ENCODE results near the gene ZNF280D.
"Not testable (repeated sequence)": the region's sequence is repeated elsewhere in the genome, so short reads cannot be mapped to it uniquely, and the experiment has no call there.

ZNF280D gene

GRCh38 chr15:56716334-56716733 is 17.0 kb downstream of the ZNF280D start:
- DNase-seq, result no peak

GRCh38 chr15:56715220-56715619 is 18.1 kb downstream of the ZNF280D start:
- DNase-seq, result no peak

DNA sequence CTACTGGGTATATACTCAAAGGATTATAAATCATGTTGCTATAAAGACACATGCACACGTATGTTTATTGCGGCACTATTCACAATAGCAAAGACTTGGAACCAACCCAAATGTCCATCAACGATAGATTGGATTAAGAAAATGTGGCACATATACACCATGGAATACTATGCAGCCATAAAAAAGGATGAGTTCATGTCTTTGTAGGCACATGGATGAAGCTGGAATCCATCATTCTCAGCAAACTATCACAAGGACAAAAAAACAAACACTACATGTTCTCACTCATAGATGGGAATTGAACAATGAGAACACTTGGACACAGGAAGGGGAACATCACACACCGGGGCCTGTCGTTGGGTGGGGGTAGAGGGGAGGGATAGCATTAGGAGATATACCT is 23.8 kb downstream of the ZNF280D start:
- DNase-seq, result not testable (repeated sequence)

- no peak for DNase-seq
Observed at GRCh38 chr15:56699743-56700142, 33.6 kb downstream of the ZNF280D start.

- DNase-seq, result no peak
Observed at GRCh38 chr15:56698270-56698669, 35.0 kb downstream of the ZNF280D start.

- DNase-seq, result no peak
Observed at GRCh38 chr15:56693761-56694160, 39.5 kb downstream of the ZNF280D start.

- DNase-seq, result no peak
Observed at GRCh38 chr15:56690733-56691132, 42.6 kb downstream of the ZNF280D start.

- peak in 2 of 14 donors; percentile 7 to 29 for DNase-seq
Observed at GRCh38 chr15:56683908-56684307, 49.4 kb downstream of the ZNF280D start.

GRCh38 chr15:56681113-56681512 is 52.2 kb downstream of the ZNF280D start:
- no peak for DNase-seq

- DNase-seq, result no peak
Observed at GRCh38 chr15:56679225-56679624, 54.1 kb downstream of the ZNF280D start.

DNA sequence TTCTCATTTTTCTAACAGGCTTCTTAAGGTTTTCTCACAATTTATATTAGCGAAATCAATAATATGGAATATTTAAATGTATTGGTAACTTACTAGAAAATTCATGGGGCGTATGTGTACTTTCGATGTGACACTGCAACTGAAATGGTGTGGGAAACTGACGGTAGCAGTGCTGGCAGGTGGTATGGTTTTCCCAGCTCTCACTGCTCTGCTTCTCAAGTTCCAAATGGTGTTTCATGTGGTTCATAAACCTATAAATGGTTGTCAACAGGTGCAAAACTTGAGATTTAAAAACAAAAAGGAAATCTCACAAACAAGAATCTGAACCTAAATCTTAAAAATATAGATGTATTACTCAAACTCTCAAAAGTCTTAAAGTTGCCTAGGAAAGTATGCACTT is 54.7 kb downstream of the ZNF280D start:
- DNase-seq, result no peak

DNA sequence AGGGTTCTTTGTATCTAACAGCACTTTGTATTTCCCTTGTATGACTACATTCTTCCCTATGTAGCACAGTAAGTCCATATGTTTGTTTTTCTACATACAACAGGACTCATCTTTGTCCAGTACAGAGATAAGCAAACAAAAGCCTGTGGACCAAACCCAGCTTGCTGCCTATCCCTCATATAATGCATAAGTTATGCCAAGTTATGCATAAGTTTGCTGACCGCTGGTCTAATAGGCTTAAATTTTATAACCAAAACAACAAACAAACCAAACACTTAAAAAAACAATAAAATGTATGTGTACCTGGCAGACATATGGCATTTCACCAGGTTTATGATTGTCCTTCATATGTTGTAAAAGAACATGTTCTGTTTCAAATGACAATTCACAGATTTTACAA is 56.0 kb downstream of the ZNF280D start:
- no peak for DNase-seq

DNA sequence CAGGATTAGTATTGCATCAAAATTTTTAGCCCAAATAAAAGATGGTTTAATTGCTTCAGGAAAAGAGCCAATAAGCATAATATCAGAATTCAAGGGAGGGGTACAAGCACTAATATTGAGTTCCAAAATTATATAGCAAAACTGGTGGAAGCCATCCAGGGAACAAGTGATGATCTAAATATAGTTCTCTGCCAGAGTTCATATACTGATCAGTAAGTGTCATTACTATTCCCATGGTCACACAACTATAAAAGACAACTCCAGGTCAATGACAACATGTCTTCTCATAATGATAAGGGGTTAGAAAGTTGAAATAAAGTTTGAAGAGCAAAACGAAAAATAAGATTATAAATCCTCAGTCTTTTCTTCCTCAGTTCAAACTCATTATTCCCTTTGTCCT is 57.4 kb downstream of the ZNF280D start:
- DNase-seq, result no peak

- DNase-seq, result no peak
Observed at GRCh38 chr15:56674857-56675256, 58.5 kb downstream of the ZNF280D start.

- no peak for DNase-seq
Observed at GRCh38 chr15:56672721-56673120, 60.6 kb downstream of the ZNF280D start.

DNA sequence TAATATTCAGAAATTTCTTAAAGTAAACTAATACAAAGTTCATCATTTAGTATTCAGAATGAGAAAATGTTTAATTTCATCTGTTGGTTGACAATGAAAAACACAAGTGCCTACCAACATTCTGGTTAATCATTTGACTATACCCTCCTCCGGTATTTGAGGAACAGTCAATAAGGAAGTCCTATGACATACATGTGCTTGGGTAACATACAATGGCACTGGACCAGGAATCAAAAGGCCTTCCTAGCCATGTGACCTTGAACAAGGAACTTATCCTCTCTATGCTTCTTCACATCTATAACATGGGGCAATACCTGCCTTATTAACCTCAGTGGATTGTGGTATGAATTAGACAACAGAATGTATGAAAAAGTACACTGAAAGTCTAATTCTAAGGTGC is 65.8 kb downstream of the ZNF280D start:
- DNase-seq, result no peak

DNA sequence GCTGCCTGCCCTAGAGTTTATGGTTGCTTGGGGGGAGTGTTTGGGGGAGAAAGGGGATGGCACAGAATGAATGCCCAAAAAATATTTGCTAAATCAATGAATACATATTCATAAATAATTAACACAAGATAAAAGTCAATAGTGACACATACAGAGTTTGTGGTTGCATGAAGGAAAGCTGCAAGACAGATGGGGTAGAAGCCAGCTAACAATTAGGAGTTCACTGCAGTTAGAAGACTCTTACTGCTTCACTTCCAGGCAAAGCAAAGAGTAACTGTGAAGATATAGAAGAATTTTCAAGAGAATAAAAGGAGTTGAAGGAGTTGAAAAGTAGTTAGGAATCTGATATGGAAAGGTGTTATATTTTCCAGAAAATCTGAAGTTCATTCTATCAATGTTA is 72.4 kb downstream of the ZNF280D start:
- DNase-seq, result no peak

DNA sequence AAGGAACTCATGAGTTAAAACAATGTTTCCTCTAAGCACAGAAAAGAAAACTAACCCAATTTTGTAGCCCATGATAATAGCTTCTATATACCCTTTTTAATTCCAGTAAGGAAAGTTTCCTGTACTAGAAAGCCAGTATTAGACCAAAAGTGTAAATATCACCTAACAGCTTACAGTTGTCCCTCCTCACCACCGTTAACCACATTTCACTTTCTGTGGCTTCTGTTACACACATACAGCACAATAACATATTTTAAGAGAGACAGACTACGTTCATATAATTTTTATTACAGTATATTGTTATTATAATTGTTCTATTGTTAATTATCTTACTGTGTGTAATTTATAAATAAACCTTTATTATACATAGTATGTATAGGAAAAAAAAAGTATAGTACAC is 74.1 kb downstream of the ZNF280D start:
- no peak for DNase-seq

DNA sequence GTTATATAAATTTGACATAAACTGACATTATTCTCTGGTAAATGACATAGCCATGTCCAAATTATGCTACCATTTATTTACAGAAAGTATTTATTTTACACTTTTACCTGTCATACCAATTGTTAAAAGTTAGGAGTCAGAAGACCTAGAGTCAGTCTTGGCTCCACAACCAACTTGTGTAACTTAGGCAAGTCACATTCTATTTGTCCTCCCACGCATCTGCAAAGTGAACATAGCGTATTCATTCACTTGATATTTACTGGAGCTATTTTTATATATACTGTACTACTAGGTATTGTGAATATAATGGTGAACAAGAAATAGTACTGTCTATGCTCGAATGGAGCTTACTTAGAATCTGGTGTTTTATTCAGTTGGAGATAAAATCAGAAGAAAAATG is 78.7 kb downstream of the ZNF280D start:
- no peak for DNase-seq

- no peak for DNase-seq
Observed at GRCh38 chr15:56654216-56654615, 79.1 kb downstream of the ZNF280D start.

DNA sequence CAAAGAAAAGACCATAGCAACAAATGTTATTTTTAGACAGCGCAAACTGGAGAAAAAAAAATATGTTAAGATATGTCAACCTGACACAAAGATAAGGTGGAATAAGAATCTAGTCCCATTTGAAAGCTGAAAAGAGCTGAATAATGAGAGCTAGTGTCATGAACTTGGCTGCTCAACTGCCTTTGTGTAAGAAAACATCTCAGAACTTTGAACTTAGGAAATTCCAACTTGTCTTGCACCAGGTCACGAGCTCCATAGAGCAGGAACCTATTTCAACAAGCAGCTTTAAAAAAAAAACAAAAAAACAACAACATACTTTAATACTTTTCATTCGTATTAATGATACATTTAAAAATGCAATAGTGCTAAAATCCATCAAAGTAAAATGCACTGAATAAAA is 79.5 kb downstream of the ZNF280D start:
- no peak for DNase-seq

DNA sequence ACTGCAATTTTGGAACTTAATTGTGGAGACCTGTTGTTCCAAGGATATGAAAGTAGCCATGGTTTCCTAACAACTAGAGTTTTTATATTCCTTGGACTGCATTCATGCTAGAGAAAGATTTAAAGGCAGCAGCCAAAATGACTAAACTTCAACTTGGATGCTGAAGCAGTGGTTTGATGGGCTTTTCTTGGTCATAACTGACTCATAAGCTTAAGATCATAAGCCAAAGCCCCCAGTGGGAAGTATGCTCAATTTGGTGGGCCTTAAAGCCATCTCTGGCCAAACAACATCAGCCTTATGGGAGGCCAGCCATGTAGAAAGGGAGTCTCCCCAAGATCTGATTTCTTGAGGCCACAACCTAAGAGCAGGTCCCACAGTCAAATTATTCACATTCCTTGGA is 80.2 kb downstream of the ZNF280D start:
- DNase-seq, result no peak

- DNase-seq, result no peak
Observed at GRCh38 chr15:56648311-56648710, 85.0 kb downstream of the ZNF280D start.

DNA sequence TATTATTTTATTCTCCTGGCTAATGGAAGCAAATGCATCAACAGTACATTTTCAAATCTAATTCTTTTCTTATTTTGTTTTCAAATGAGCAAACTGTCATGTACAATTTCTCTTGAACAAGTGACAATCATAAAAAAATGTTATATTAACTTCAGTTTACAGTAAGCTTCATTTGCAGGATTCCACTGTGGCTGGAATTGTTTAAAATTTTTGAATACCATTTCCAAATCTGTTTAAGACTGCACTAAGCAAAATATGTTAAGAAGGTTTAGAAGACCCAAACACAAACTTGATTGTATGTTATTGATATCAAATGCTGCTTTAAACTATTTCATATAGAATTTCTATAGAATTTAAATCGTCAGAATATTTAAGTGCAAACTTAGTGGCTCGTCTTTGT is 92.8 kb downstream of the ZNF280D start:
- DNase-seq, result no peak

GRCh38 chr15:56640127-56640526 is 93.2 kb downstream of the ZNF280D start:
- no peak for DNase-seq

- DNase-seq, result no peak
Observed at GRCh38 chr15:56639631-56640030, 93.7 kb downstream of the ZNF280D start.
